Loucy (cell line): Measurements from ENCODE around the gene SLC35F3.

ENCODE experiments used
- EZH2phosphoT487 ChIP-seq: fragments of 200-600 bp; IDR thresholded peaks from 2 replicates; pipeline ENCODE4 v1.6.1; 2018; ENCODE audit warnings: antibody characterized with exemption, mild to moderate bottlenecking, moderate library complexity, borderline replicate concordance
- TF ChIP-seq, protein P1 (sequence below): fragments of 200-600 bp; sonication (generic); conservative IDR thresholded peaks from 2 replicates; pipeline ENCODE4 v1.5.1; 2014; ENCODE audit warnings: mild to moderate bottlenecking, antibody characterized with exemption, low read length

DNA sequence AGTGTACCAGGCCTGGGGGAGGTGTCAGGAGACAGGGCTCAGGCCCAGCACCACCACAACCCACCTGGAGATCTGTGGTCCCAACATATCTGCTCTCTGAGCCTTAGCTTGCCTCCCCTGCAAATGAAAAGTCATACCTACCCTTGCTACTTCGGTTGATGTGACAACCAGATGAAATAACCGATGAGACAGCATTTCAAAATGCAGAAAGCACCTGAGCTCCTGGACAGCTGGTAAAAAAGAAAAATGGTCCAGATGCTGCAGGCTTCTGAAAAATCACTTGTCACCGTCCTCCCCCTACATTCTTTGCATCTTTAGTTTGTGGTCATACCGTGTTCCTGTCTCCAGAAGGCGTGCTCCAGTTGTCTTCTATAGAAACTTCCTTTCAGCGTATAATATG is 416.8 kb downstream of the SLC35F3 start:
- TF ChIP-seq, protein P1, sequence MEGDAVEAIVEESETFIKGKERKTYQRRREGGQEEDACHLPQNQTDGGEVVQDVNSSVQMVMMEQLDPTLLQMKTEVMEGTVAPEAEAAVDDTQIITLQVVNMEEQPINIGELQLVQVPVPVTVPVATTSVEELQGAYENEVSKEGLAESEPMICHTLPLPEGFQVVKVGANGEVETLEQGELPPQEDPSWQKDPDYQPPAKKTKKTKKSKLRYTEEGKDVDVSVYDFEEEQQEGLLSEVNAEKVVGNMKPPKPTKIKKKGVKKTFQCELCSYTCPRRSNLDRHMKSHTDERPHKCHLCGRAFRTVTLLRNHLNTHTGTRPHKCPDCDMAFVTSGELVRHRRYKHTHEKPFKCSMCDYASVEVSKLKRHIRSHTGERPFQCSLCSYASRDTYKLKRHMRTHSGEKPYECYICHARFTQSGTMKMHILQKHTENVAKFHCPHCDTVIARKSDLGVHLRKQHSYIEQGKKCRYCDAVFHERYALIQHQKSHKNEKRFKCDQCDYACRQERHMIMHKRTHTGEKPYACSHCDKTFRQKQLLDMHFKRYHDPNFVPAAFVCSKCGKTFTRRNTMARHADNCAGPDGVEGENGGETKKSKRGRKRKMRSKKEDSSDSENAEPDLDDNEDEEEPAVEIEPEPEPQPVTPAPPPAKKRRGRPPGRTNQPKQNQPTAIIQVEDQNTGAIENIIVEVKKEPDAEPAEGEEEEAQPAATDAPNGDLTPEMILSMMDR: no peak
- no peak for TF ChIP-seq EZH2phosphoT487
